CD4-positive, alpha-beta memory T cell (primary cell): Measurements from ENCODE around the gene NDUFB4. TPM values are rescaled to one million over a fixed set of nuclear protein-coding genes. Genes with fewer than 3 reads are reported as not detected.
"Not testable (repeated sequence)": the region's sequence is repeated elsewhere in the genome, so short reads cannot be mapped to it uniquely, and the experiment has no call there.

ENCODE experiments used
- CTCF ChIA-PET: fragments of 350-600 bp; sonication (Branson Sonifier 250); formaldehyde crosslinking; loops from one replicate; lab custom pipeline; 2021; ENCODE audit warnings: inconsistent platforms; ENCODE audit not compliant: partially characterized antibody; lab: Charles Lee
- POLR2A ChIA-PET: fragments of 350-600 bp; sonication (Branson Sonifier 250); formaldehyde crosslinking; loops from one replicate; lab custom pipeline; 2021; ENCODE audit not compliant: partially characterized antibody; lab: Charles Lee
- DNase-seq, 5 donors: peaks; one replicate each; pipeline versions ENCODE4 v3.0.0 to v3.0.0-alpha.2; 2020 to 2022; ENCODE audit warnings: mixed read lengths in 1 of 5
- H3K27ac ChIP-seq: one replicate; pipeline ENCODE4 v1.7.0; 2013; ENCODE audit warnings: low read depth, low read length
- H3K27me3 ChIP-seq: 2 replicates; pipeline ENCODE4 v1.7.0; 2013; ENCODE audit warnings: mild to moderate bottlenecking, low read length, moderate library complexity; ENCODE audit not compliant: insufficient read depth
- H3K36me3 ChIP-seq: 2 replicates; pipeline ENCODE4 v1.7.0; 2013; ENCODE audit warnings: mild to moderate bottlenecking, low read length, moderate library complexity; ENCODE audit not compliant: insufficient read depth
- H3K4me1 ChIP-seq: 2 replicates; pipeline ENCODE4 v1.7.0; 2013; ENCODE audit warnings: mild to moderate bottlenecking, low read length, moderate library complexity; ENCODE audit not compliant: insufficient read depth
- H3K4me3 ChIP-seq, 2 donors: one replicate each; pipeline ENCODE4 v1.7.0; 2013; ENCODE audit warnings: low read length in 2 of 2, mild to moderate bottlenecking in 1 of 2
- H3K9me3 ChIP-seq, 2 donors: one replicate each; pipeline ENCODE4 v1.7.0; 2013; ENCODE audit warnings: low read length in 2 of 2, control low read depth in 1 of 2; ENCODE audit not compliant: control insufficient read depth in 1 of 2
- H3K27ac Mint-ChIP-seq, 7 donors: one replicate each; pipeline ENCODE4 v1.8.0; 2020 to 2021; ENCODE audit warnings: mixed read lengths in 7 of 7, mild to moderate bottlenecking in 6 of 7, inconsistent platforms in 3 of 7, moderate library complexity in 3 of 7
- H3K27me3 Mint-ChIP-seq, 2 donors: one replicate each; pipeline ENCODE4 v1.8.0; 2020 to 2021; ENCODE audit warnings: mixed read lengths in 2 of 2
- H3K36me3 Mint-ChIP-seq, 2 donors: one replicate each; pipeline ENCODE4 v1.8.0; 2020 to 2021; ENCODE audit warnings: mixed read lengths in 2 of 2, inconsistent platforms in 1 of 2, mild to moderate bottlenecking in 1 of 2
- H3K4me1 Mint-ChIP-seq, 4 donors: one replicate each; pipeline ENCODE4 v1.8.0; 2020 to 2021; ENCODE audit warnings: mixed read lengths in 4 of 4, mild to moderate bottlenecking in 1 of 4
- H3K4me3 Mint-ChIP-seq, 8 donors: one replicate each; pipeline ENCODE4 v1.8.0; 2020 to 2021; ENCODE audit warnings: mixed read lengths in 8 of 8, mild to moderate bottlenecking in 7 of 8, moderate library complexity in 6 of 8, inconsistent platforms in 3 of 8
- H3K9me3 Mint-ChIP-seq, 8 donors: one replicate each; pipeline ENCODE4 v1.8.0; 2020 to 2021; ENCODE audit warnings: mixed read lengths in 8 of 8, mild to moderate bottlenecking in 5 of 8, inconsistent platforms in 3 of 8, moderate library complexity in 1 of 8
- intact Hi-C: fragments of 100-400 bp; cut with micrococcal nuclease; formaldehyde crosslinking; loops from one replicate; pipeline ENCODE4 v1.15.1; 2023
- polyA plus RNA-seq, 2 donors: library from polyadenylated mRNA; unstranded; fragments of 300-500 nt; fragmentation: Illumina TruSeq; gene quantifications; one replicate each; pipeline ENCODE4 v1.2.3, GENCODE V29; 2021
- total RNA-seq, 2 experiments: library from RNA; stranded (reverse); gene quantifications; one replicate each; pipeline ENCODE4 v1.2.3, GENCODE V29; 2021

NDUFB4 gene
- total and polyA plus RNA-seq, 4 experiments from 2014 or later: 82.1 to 257 (median 163) TPM

- H3K27me3 ChIP-seq: no peaks in the 10 kb centered on the region
- intact Hi-C loops: no loop called here
- no peak for DNase-seq
- POLR2A ChIA-PET: no interaction called here
- H3K27ac ChIP-seq: no peak overlapping the region
- no peaks in the 10 kb centered on the region for H3K4me1 ChIP-seq
- H3K27ac Mint-ChIP-seq: peak overlapping the region in 1 of 7 donors; percentile 31
- no peaks in the 10 kb centered on the region for H3K9me3 ChIP-seq
- peaks cover 2 to 7% of the 10 kb centered on the region in 2 donors for H3K27me3 Mint-ChIP-seq
- no peaks in the 10 kb centered on the region for H3K36me3 ChIP-seq
- CTCF ChIA-PET: no interaction called here
- H3K4me3 Mint-ChIP-seq: no peak overlapping the region
- H3K4me3 ChIP-seq: no peak overlapping the region
- no peaks in the 10 kb centered on the region for H3K36me3 Mint-ChIP-seq
- H3K9me3 Mint-ChIP-seq: no peaks in the 10 kb centered on the region
- H3K4me1 Mint-ChIP-seq: no peaks in the 10 kb centered on the region
Observed at GRCh38 chr3:120615847-120616609, 19.9 kb downstream of the NDUFB4 start.

DNA sequence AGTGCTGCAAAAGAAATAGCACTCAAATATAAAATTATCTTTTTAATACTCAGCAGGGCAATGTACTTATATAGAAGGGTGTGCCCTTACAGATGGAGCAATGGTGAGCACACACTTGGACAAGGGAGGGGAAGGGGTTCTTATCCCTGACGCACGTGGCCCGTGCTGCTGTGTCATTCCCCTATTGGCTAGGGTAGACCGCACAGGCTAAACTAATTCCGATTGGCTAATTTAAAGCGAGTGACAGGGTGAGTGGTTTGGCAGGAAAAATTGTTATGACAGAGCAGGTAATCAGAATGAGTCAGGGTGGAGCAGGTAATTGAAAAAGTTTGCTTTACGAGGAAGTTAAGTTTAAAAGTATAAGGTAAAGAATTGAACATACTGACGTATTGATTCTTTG lies 20.6 kb downstream of the NDUFB4 start:
- H3K36me3 ChIP-seq, POLR2A ChIA-PET, DNase-seq, H3K4me3 ChIP-seq, H3K27me3 ChIP-seq, H3K4me1 Mint-ChIP-seq, H3K4me3 Mint-ChIP-seq, H3K4me1 ChIP-seq, H3K27ac ChIP-seq, H3K9me3 ChIP-seq, H3K9me3 Mint-ChIP-seq, H3K36me3 Mint-ChIP-seq, H3K27me3 Mint-ChIP-seq, intact Hi-C loops, CTCF ChIA-PET: not testable (repeated sequence)
- peak overlapping the region in 2 of 7 donors; percentile 28 to 58 for H3K27ac Mint-ChIP-seq

GRCh38 chr3:120622457-120622856 lies 26.3 kb downstream of the NDUFB4 start:
- intact Hi-C loops: no loop called here
- Histone ChIP-seq H3K9me3 (peaks cover 0 to 5% of the 10 kb centered on the region in 2 donors), H3K27me3 (no peaks in the 10 kb centered on the region), H3K27ac (no peak overlapping the region), H3K36me3 (no peaks in the 10 kb centered on the region), H3K4me3 (no peak overlapping the region), H3K4me1 (no peaks in the 10 kb centered on the region)
- Mint-ChIP-seq H3K4me1 (no peaks in the 10 kb centered on the region), H3K27me3 (peaks cover 3 to 6% of the 10 kb centered on the region in 2 donors), H3K4me3 (no peak overlapping the region), H3K9me3 (peaks cover 0 to 28% (median 17%) of the 10 kb centered on the region in 8 donors), H3K27ac (no peak overlapping the region), H3K36me3 (peaks cover 3 to 8% of the 10 kb centered on the region in 2 donors)
- ChIA-PET CTCF (interaction anchor here (1.0 to 1.3 kb wide), 2 partner anchors 172 to 173 kb away, joined by 3 to 4 read pairs; no protein-coding TSS in a partner anchor), POLR2A (no interaction called here)
- no peak for DNase-seq

- H3K9me3 ChIP-seq: peaks cover 0 to 5% of the 10 kb centered on the region in 2 donors
- no peak overlapping the region for H3K27ac Mint-ChIP-seq
- no peaks in the 10 kb centered on the region for H3K4me1 Mint-ChIP-seq
- peaks cover 3 to 6% of the 10 kb centered on the region in 2 donors for H3K27me3 Mint-ChIP-seq
- intact Hi-C loops: loop anchor here (1.0 kb wide), 1 partner anchor 172 kb away; no protein-coding TSS in a partner anchor
- CTCF ChIA-PET: interaction anchor here (1.0 to 1.3 kb wide), 2 partner anchors 171 to 172 kb away, joined by 3 to 4 read pairs; no protein-coding TSS in a partner anchor
- H3K4me3 Mint-ChIP-seq: peak overlapping the region in 1 of 8 donors; percentile 39
- H3K36me3 ChIP-seq: no peaks in the 10 kb centered on the region
- H3K27ac ChIP-seq: no peak overlapping the region
- POLR2A ChIA-PET: no interaction called here
- H3K9me3 Mint-ChIP-seq: peaks cover 0 to 28% (median 17%) of the 10 kb centered on the region in 8 donors
- H3K4me1 ChIP-seq: no peaks in the 10 kb centered on the region
- H3K4me3 ChIP-seq: no peak overlapping the region
- no peaks in the 10 kb centered on the region for H3K27me3 ChIP-seq
- peaks cover 3 to 8% of the 10 kb centered on the region in 2 donors for H3K36me3 Mint-ChIP-seq
- peak in 3 of 5 donors; percentile 1 to 10 (median 5) for DNase-seq
Observed at GRCh38 chr3:120622870-120623726, 27.0 kb downstream of the NDUFB4 start.

- Mint-ChIP-seq H3K4me3 (no peak overlapping the region), H3K36me3 (peaks cover 3 to 12% of the 10 kb centered on the region in 2 donors), H3K27me3 (peaks cover 3 to 6% of the 10 kb centered on the region in 2 donors), H3K27ac (no peak overlapping the region), H3K4me1 (no peaks in the 10 kb centered on the region), H3K9me3 (peaks cover 0 to 28% (median 17%) of the 10 kb centered on the region in 8 donors)
- Histone ChIP-seq H3K4me1 (no peaks in the 10 kb centered on the region), H3K27me3 (no peaks in the 10 kb centered on the region), H3K36me3 (no peaks in the 10 kb centered on the region), H3K9me3 (peaks cover 0 to 5% of the 10 kb centered on the region in 2 donors), H3K27ac (no peak overlapping the region), H3K4me3 (no peak overlapping the region)
- ChIA-PET POLR2A (no interaction called here), CTCF (interaction anchor here (1.3 kb wide), 1 partner anchor 171 kb away, joined by 3 read pairs; no protein-coding TSS in a partner anchor)
- no peak for DNase-seq
- intact Hi-C loops: loop anchor here (1.0 kb wide), 1 partner anchor 172 kb away; no protein-coding TSS in a partner anchor
Observed at GRCh38 chr3:120623727-120624093, 27.6 kb downstream of the NDUFB4 start.

GRCh38 chr3:120625159-120625586 lies 29.0 kb downstream of the NDUFB4 start:
- H3K4me3 Mint-ChIP-seq: no peak overlapping the region
- H3K36me3 Mint-ChIP-seq: peaks cover 3 to 14% of the 10 kb centered on the region in 2 donors
- no peaks in the 10 kb centered on the region for H3K4me1 ChIP-seq
- peaks cover 0 to 30% (median 20%) of the 10 kb centered on the region in 8 donors for H3K9me3 Mint-ChIP-seq
- no peak for DNase-seq
- no peak overlapping the region for H3K4me3 ChIP-seq
- no peak overlapping the region for H3K27ac Mint-ChIP-seq
- CTCF ChIA-PET: no interaction called here
- peaks cover 3 to 6% of the 10 kb centered on the region in 2 donors for H3K27me3 Mint-ChIP-seq
- POLR2A ChIA-PET: no interaction called here
- H3K4me1 Mint-ChIP-seq: no peaks in the 10 kb centered on the region
- H3K9me3 ChIP-seq: peaks cover 0 to 5% of the 10 kb centered on the region in 2 donors
- no peaks in the 10 kb centered on the region for H3K27me3 ChIP-seq
- intact Hi-C loops: no loop called here
- H3K36me3 ChIP-seq: no peaks in the 10 kb centered on the region
- H3K27ac ChIP-seq: no peak overlapping the region

- Histone ChIP-seq H3K9me3 (no peaks in the 10 kb centered on the region), H3K4me1 (no peaks in the 10 kb centered on the region), H3K27ac (no peak overlapping the region), H3K27me3 (no peaks in the 10 kb centered on the region), H3K4me3 (no peak overlapping the region), H3K36me3 (no peaks in the 10 kb centered on the region)
- ChIA-PET POLR2A (no interaction called here), CTCF (interaction anchor here (0.7 to 1.2 kb wide), 4 partner anchors 12 to 76 kb away, joined by 3 to 5 read pairs (median 3); partner anchors contain the start of gene NDUFB4)
- Mint-ChIP-seq H3K4me1 (peaks cover 0 to 3% (median 2%) of the 10 kb centered on the region in 4 donors), H3K9me3 (peaks cover 0 to 10% (median 3%) of the 10 kb centered on the region in 8 donors), H3K27ac (no peak overlapping the region), H3K36me3 (peaks cover 0 to 8% of the 10 kb centered on the region in 2 donors), H3K27me3 (no peaks in the 10 kb centered on the region), H3K4me3 (no peak overlapping the region)
- DNase-seq: no peak
- intact Hi-C loops: no loop called here
Observed at GRCh38 chr3:120634539-120634938, 38.4 kb downstream of the NDUFB4 start.
